ENCODE data around the gene TNS1. TPM values are rescaled to one million over a fixed set of nuclear protein-coding genes. Genes with fewer than 3 reads are reported as not detected.

TNS1 gene
- total RNA-seq, 2 donors from 2014 or later, result 20.6 to 164 TPM

DNA sequence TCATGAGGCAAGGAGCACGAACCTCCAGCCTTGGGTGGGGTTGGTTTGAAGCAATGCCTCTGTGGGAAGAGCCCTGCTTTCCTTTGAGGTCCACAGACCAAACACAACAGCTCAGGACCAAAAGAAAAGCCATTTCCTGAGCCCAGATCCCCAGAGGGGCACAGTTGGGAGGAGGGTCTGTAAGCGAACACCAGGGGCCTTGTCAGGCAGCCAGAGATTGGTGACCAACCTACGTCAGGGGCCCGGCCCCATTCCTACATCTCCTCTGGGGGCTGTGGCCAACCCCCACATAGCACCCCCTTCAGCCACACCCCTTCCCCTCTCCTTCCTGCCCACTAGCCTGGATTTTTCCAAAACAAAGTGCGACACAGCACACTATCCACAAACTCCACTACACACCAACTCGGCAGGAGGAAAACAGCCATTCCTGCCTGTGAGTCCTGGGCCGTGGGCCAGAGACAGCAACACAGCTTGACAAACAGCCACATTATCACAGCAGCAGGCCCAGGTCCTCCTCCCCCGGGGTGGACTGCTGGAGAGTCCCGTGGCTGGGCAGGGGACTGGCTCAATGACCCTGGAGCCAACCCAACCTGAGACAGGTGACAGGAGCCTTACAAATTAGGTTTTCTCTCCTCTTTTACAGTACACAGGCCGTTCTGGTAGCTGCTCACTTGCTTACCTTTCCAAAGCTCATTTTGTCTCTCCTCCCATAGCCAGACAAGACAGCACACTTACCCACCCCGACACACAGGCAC is 98.8 kb downstream of the TNS1 start:
- Histone ChIP-seq H3K4me3 (no peak overlapping the region), H3K9ac (ENCODE audit: low read depth in 2 of 2, low read length in 2 of 2) (peak overlapping the region in 1 of 2 donors; percentile 44), H3K36me3 (no peaks in the 10 kb centered on the region), H3K9me3 (no peaks in the 10 kb centered on the region), H3K4me1 (no peaks in the 10 kb centered on the region), H3K27me3 (no peaks in the 10 kb centered on the region), H3K27ac (peak overlapping the region; percentile 76)
- intact Hi-C loops (cut with DNase I), result no loop called here
- TF ChIP-seq, protein P1, sequence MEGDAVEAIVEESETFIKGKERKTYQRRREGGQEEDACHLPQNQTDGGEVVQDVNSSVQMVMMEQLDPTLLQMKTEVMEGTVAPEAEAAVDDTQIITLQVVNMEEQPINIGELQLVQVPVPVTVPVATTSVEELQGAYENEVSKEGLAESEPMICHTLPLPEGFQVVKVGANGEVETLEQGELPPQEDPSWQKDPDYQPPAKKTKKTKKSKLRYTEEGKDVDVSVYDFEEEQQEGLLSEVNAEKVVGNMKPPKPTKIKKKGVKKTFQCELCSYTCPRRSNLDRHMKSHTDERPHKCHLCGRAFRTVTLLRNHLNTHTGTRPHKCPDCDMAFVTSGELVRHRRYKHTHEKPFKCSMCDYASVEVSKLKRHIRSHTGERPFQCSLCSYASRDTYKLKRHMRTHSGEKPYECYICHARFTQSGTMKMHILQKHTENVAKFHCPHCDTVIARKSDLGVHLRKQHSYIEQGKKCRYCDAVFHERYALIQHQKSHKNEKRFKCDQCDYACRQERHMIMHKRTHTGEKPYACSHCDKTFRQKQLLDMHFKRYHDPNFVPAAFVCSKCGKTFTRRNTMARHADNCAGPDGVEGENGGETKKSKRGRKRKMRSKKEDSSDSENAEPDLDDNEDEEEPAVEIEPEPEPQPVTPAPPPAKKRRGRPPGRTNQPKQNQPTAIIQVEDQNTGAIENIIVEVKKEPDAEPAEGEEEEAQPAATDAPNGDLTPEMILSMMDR (IDR thresholded peaks at IDR 0.05), result no peak
- peak; percentile 42 for DNase-seq

DNA sequence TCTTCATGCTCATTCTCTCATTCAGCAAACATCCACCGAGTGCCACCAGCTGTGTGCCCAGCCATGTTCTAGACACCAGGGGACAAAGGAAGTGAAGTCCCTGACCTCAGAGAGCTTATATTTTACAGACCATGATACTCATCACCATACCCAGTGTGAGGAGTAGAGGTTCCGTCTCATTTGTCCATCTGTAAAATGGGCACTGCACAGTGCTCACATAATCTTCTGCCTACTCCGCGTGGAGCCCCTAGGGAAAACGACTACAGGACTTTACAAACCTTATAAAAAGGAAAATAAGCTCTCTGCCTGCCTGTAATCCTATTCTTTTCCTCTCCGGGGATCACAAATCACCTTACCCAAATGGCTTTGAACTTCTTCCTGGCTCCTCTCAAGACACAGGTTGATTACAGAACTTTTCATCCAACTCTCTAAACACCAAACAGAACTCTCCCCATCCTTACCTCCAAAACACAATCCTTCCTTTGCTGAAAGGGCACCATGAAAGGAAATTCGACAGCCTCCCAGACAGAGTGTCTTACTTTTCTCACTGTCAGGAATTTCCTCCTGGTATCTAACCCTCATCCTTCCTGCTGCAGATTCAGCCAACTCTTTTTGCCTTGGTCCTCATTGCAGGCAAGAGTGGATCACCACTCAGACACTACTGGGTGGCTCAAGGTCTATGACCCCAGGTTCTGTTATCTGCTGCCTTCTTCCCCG is 99.5 kb downstream of the TNS1 start:
- peak overlapping the region; percentile 1 to 59 for H3K9ac ChIP-seq (ENCODE audit: low read depth in 2 of 2, low read length in 2 of 2)
- H3K27me3 ChIP-seq, result no peaks in the 10 kb centered on the region
- TF ChIP-seq, protein P1 (IDR thresholded peaks at IDR 0.05), result no peak
- no peaks in the 10 kb centered on the region for H3K4me1 ChIP-seq
- no peak for DNase-seq
- no peaks in the 10 kb centered on the region for H3K36me3 ChIP-seq
- H3K9me3 ChIP-seq, result no peaks in the 10 kb centered on the region
- H3K27ac ChIP-seq, result peak overlapping the region; percentile 76
- H3K4me3 ChIP-seq, result no peak overlapping the region
- intact Hi-C loops (cut with DNase I), result no loop called here

DNA sequence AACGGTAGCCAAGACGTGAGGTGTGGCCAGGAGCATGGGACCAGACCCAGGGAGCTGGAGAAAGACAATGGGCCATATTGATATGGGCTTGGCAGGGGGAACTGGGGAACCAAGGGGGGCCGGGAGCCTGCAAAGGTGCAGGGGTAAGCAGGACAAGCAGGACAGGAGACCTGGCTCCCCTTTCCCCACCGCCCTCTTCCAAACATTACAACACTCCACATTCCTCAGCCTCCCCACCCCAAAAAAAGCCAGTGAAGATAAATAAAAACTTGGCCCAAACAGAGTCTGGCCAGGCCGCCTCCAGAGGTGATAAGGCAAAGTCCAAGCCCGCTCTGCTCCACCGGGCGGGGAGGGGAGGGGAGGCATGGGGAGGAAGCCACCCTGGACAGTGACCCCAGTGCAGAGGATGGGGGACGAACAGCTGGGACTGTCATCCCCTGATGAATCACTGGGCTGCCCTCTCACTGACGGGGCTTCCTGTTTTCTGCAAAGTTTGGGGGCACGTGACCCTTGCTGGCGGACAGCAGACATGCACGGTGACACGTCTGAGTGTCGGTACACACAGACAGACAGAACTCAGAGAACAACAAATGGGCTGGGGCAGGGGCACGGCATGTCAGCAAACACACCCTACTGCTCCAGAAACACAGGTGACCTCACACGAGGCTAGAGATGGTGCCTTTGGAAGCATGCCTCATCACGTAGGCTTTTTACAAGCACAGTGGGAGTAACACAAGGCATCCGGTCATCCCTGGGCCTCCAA is 100.2 kb downstream of the TNS1 start:
- Histone ChIP-seq H3K4me1 (no peaks in the 10 kb centered on the region), H3K9me3 (no peaks in the 10 kb centered on the region), H3K36me3 (no peaks in the 10 kb centered on the region), H3K9ac (ENCODE audit: low read depth in 2 of 2, low read length in 2 of 2) (peak overlapping the region in 1 of 2 donors; percentile 59), H3K4me3 (no peak overlapping the region), H3K27ac (peak overlapping the region; percentile 76), H3K27me3 (no peaks in the 10 kb centered on the region)
- intact Hi-C loops (cut with DNase I), result no loop called here
- peak; percentile 74 for DNase-seq
- TF ChIP-seq, protein P1 (IDR thresholded peaks at IDR 0.05), result no peak

DNA sequence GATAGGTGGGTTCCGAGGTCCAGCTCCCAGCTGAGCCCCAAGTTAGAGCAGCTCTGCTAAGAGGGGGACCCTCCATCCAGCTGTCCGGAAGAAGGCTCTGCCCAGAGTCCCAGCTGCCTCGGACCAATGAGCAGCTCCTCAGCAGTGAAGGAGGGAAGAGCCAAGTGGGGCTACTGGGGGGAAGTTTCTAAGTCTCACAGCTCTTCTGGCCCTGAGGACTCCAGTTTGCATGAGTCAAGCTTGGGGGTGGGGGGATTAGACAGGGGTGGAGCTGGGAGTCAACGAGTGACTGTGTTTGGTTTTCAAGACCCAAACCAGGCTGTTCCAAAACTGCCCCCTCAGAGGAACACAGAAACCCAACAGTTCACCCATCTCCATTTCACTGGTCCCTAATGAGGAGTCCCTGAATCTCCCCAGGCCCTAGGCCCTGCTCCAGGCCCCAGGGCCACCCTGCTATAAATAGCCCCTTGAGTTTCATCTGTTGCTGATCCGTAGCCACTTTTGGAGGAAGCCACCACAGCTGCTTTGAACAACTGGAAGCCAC is 100.9 kb downstream of the TNS1 start:
- TF ChIP-seq, protein P1 (IDR thresholded peaks at IDR 0.05), result no peak
- H3K4me3 ChIP-seq, result no peak overlapping the region
- peak overlapping the region in 1 of 2 donors; percentile 47 for H3K9ac ChIP-seq (ENCODE audit: low read depth in 2 of 2, low read length in 2 of 2)
- H3K27ac ChIP-seq, result peak overlapping the region; percentile 76
- no peaks in the 10 kb centered on the region for H3K36me3 ChIP-seq
- DNase-seq, result no peak
- no peaks in the 10 kb centered on the region for H3K9me3 ChIP-seq
- intact Hi-C loops (cut with DNase I), result no loop called here
- H3K4me1 ChIP-seq, result no peaks in the 10 kb centered on the region
- no peaks in the 10 kb centered on the region for H3K27me3 ChIP-seq

DNA sequence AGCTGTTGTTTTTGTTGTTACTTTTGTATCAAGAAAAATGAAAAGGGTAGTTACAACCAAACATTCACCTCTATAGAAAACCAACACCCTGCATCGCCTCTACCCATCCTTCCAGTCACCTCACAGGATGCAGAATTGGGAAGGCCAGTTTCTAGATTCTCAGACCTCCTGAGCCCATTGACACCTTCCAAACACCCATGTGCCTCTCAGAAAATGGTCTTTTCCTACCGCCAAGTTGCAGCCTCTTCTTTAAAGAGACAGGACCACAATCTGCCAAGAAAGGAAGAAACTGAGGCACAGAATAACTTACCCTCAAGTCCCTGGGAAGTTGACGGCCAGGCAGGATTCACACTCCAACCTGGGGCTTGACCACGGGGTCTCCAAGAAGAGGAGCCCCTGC is 101.4 kb downstream of the TNS1 start:
- Histone ChIP-seq H3K4me3 (no peak overlapping the region), H3K4me1 (no peaks in the 10 kb centered on the region)

More for the DNA sequence above, 101.4 kb downstream of the TNS1 start:
- Histone ChIP-seq H3K9me3 (no peaks in the 10 kb centered on the region), H3K27me3 (no peaks in the 10 kb centered on the region), H3K36me3 (no peaks in the 10 kb centered on the region), H3K9ac (ENCODE audit: low read depth in 2 of 2, low read length in 2 of 2) (no peak overlapping the region), H3K27ac (peak overlapping the region; percentile 76)
- TF ChIP-seq, protein P1 (IDR thresholded peaks at IDR 0.05), result no peak
- intact Hi-C loops (cut with DNase I), result no loop called here
- DNase-seq, result no peak

All from colonic mucosa (tissue), 4 donors.